Measurements from ENCODE around the gene OR5D18. TPM values are rescaled to one million over a fixed set of nuclear protein-coding genes. Genes with fewer than 3 reads are reported as not detected.

The OR5D18 gene
- polyA plus RNA-seq, 1 of the 3 experiments (the other 2 are of a cell fraction) = not detected

DNA sequence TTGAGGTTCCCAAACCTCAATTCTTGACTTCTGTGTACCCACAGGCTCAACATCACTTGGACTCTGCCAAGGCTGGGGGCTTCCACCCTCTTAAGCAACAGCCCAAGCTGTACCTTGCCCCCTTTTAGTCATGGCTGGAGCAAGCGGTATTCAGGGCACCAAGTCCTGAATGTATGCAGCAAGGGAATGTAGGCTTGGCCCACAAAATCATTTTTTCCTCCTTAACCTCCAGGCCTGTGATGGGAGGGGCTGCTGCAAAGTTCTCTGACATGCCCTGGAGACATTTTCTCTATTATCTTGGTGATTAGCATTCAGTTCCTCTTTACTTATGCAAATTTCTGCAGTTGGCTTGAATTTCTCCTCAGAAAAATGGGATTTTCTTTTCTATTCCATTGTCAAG, 13.2 kb upstream of the OR5D18 start:
- Histone ChIP-seq H3F3A (replicated peaks; ENCODE audit: insufficient read depth) (no peaks in the 10 kb centered on the region), H4K20me1 (ENCODE audit: insufficient read depth) (no peaks in the 10 kb centered on the region)
- POLR2A ChIA-PET = no interaction called here

GRCh38 chr11:55811067-55811466, 8.4 kb upstream of the OR5D18 start, which contains the start of gene OR5L1:
Gene OR5L1, plus strand, starts transcription at chr11:55811367. Its CDS starts 100 bp downstream, at chr11:55811467.
- WGBS (ENCODE audit: low lambda C conversion rate) = 2% methylated on average over 1 of the region's 1 CpG

More for the DNA sequence above, 13.2 kb upstream of the OR5D18 start:
- TF ChIP-seq SMC3 (IDR thresholded peaks at IDR 0.05; ENCODE audit: low read depth, low read length) (no peak), FOXJ3 (CRISPR knock-in tag; IDR thresholded peaks at IDR 0.05) (no peak), POLR2AphosphoS5 (IDR thresholded peaks at IDR 0.05; ENCODE audit: low read depth, low read length) (no peak), RAD21 (IDR thresholded peaks at IDR 0.05; ENCODE audit: low read length) (no peak), YY1 (IDR thresholded peaks at IDR 0.05; ENCODE audit: low read depth) (no peak), EP300 (IDR thresholded peaks at IDR 0.05; ENCODE audit: borderline replicate concordance in 1 of 2, low read depth in 1 of 2, low read length in 1 of 2) (no peak), EZH2phosphoT487 (IDR thresholded peaks at IDR 0.05; ENCODE audit: borderline replicate concordance, low read depth) (no peak), TAF1 (IDR thresholded peaks at IDR 0.05; ENCODE audit: borderline replicate concordance, low read depth, low read length) (no peak), ELF1 (IDR thresholded peaks at IDR 0.05) (no peak), CHD2 (IDR thresholded peaks at IDR 0.05; ENCODE audit: low read length, partially characterized antibody) (no peak)
- TF ChIP-seq, protein P1, sequence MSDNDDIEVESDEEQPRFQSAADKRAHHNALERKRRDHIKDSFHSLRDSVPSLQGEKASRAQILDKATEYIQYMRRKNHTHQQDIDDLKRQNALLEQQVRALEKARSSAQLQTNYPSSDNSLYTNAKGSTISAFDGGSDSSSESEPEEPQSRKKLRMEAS (IDR thresholded peaks at IDR 0.05; ENCODE audit: low read depth) = no peak
- TF ChIP-seq, protein P2, sequence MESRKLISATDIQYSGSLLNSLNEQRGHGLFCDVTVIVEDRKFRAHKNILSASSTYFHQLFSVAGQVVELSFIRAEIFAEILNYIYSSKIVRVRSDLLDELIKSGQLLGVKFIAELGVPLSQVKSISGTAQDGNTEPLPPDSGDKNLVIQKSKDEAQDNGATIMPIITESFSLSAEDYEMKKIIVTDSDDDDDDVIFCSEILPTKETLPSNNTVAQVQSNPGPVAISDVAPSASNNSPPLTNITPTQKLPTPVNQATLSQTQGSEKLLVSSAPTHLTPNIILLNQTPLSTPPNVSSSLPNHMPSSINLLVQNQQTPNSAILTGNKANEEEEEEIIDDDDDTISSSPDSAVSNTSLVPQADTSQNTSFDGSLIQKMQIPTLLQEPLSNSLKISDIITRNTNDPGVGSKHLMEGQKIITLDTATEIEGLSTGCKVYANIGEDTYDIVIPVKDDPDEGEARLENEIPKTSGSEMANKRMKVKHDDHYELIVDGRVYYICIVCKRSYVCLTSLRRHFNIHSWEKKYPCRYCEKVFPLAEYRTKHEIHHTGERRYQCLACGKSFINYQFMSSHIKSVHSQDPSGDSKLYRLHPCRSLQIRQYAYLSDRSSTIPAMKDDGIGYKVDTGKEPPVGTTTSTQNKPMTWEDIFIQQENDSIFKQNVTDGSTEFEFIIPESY (IDR thresholded peaks at IDR 0.05; ENCODE audit: borderline replicate concordance, low read depth) = no peak
- Histone ChIP-seq H3K27ac (ENCODE audit: low read depth in 2 of 2, low read length in 1 of 2) (no peak overlapping the region), H3K27me3 (ENCODE audit: insufficient read depth) (no peaks in the 10 kb centered on the region), H2AFZ (ENCODE audit: low read depth) (no peak overlapping the region), H3K4me1 (ENCODE audit: control insufficient read depth in 1 of 2, insufficient read depth in 2 of 2, low read depth in 1 of 2, low read length in 1 of 2) (no peaks in the 10 kb centered on the region), H3K9ac (no peak overlapping the region), H3K79me2 (ENCODE audit: insufficient read depth) (no peaks in the 10 kb centered on the region), H3K9me3 (no peaks in the 10 kb centered on the region; the same call in 1 of the 2 replicates), H3K9me2 (no peaks in the 10 kb centered on the region), H3K36me3 (replicated peaks in 1 of 2; ENCODE audit: control insufficient read depth in 1 of 2, insufficient read depth in 2 of 2, low read length in 1 of 2) (no peaks in the 10 kb centered on the region), H3K4me2 (no peak overlapping the region), H3K4me3 (ENCODE audit: low read depth in 2 of 2, low read length in 1 of 2) (no peak overlapping the region)
- CTCF ChIA-PET = no interaction called here
- DNase-seq = no peak
- 0% methylated on average over 1 of the region's 1 CpG for WGBS (ENCODE audit: low lambda C conversion rate)

More at GRCh38 chr11:55811067-55811466, 8.4 kb upstream of the OR5D18 start, which contains the start of gene OR5L1:
- no peak within 1 kb of the TSS for H3K4me3 ChIP-seq (ENCODE audit: low read depth in 2 of 2, low read length in 1 of 2)
- CTCF ChIA-PET = no interaction called here
- no peaks in the 10 kb centered on the region for H3K9me3 ChIP-seq
- H3K4me2 ChIP-seq = no peak within 1 kb of the TSS
- H2AFZ ChIP-seq (ENCODE audit: low read depth) = no peak within 1 kb of the TSS
- H3K36me3 ChIP-seq (replicated peaks in 1 of 2; ENCODE audit: control insufficient read depth in 1 of 2, insufficient read depth in 2 of 2, low read length in 1 of 2) = no peaks in the 10 kb centered on the region
- POLR2A ChIA-PET = no interaction called here
- no peaks in the 10 kb centered on the region for H3K27me3 ChIP-seq (ENCODE audit: insufficient read depth)
- H4K20me1 ChIP-seq (ENCODE audit: insufficient read depth) = no peaks in the 10 kb centered on the region
- no peaks in the 10 kb centered on the region for H3K79me2 ChIP-seq (ENCODE audit: insufficient read depth)
- H3K4me1 ChIP-seq (ENCODE audit: control insufficient read depth in 1 of 2, insufficient read depth in 2 of 2, low read depth in 1 of 2, low read length in 1 of 2) = no peaks in the 10 kb centered on the region
- no peaks in the 10 kb centered on the region for H3F3A ChIP-seq (replicated peaks; ENCODE audit: insufficient read depth)
- no peaks in the 10 kb centered on the region for H3K9me2 ChIP-seq
- H3K9ac ChIP-seq = no peak within 1 kb of the TSS
- H3K27ac ChIP-seq (ENCODE audit: low read depth in 2 of 2, low read length in 1 of 2) = no peak within 1 kb of the TSS
- no peak for TF ChIP-seq CTCF (IDR thresholded peaks at IDR 0.05)
- no peak for DNase-seq
